Measurements from ENCODE around the gene MYL3.

MYL3 gene

GRCh38 chr3:46849045-46849631 lies 14.1 kb downstream of the MYL3 start:
- DNase-seq = peak; percentile 72

- DNase-seq = peak; percentile 48
Measured at GRCh38 chr3:46848271-46849044, 14.8 kb downstream of the MYL3 start.

- DNase-seq = no peak
Measured at GRCh38 chr3:46847744-46848143, 15.5 kb downstream of the MYL3 start.

GRCh38 chr3:46846624-46847542 lies 16.4 kb downstream of the MYL3 start:
- no peak for DNase-seq

- peak; percentile 95 for DNase-seq
Measured at GRCh38 chr3:46845860-46846623, 17.2 kb downstream of the MYL3 start.

- DNase-seq = peak; percentile 86
Measured at GRCh38 chr3:46845397-46845859, 17.8 kb downstream of the MYL3 start.

- DNase-seq = no peak
Measured at GRCh38 chr3:46844881-46845312, 18.3 kb downstream of the MYL3 start.

GRCh38 chr3:46844397-46844796 lies 18.8 kb downstream of the MYL3 start:
- DNase-seq = no peak

- DNase-seq = no peak
Measured at GRCh38 chr3:46843508-46843907, 19.7 kb downstream of the MYL3 start.

GRCh38 chr3:46840491-46840890 lies 22.8 kb downstream of the MYL3 start:
- no peak for DNase-seq

GRCh38 chr3:46838301-46838700 lies 24.9 kb downstream of the MYL3 start:
- DNase-seq = no peak

- DNase-seq = no peak
Measured at GRCh38 chr3:46835491-46835890, 27.8 kb downstream of the MYL3 start.

GRCh38 chr3:46835054-46835453 lies 28.2 kb downstream of the MYL3 start:
- no peak for DNase-seq

GRCh38 chr3:46833346-46834300 lies 29.6 kb downstream of the MYL3 start:
- no peak for DNase-seq

- no peak for DNase-seq
Measured at GRCh38 chr3:46831841-46832240, 31.4 kb downstream of the MYL3 start.

- no peak for DNase-seq
Measured at GRCh38 chr3:46831316-46831715, 31.9 kb downstream of the MYL3 start.

- DNase-seq = no peak
Measured at GRCh38 chr3:46830801-46831200, 32.4 kb downstream of the MYL3 start.

GRCh38 chr3:46829699-46830208 lies 33.5 kb downstream of the MYL3 start:
- no peak for DNase-seq

- no peak for DNase-seq
Measured at GRCh38 chr3:46825450-46825849, 37.8 kb downstream of the MYL3 start.

GRCh38 chr3:46824211-46824970 lies 38.9 kb downstream of the MYL3 start:
- DNase-seq = peak; percentile 54

Data from eye (tissue), 1 donor.